CD4-positive, alpha-beta memory T cell (primary cell): Measurements from ENCODE around the gene RASEF. TPM values are rescaled to one million over a fixed set of nuclear protein-coding genes. Genes with fewer than 3 reads are reported as not detected.
"Not testable (repeated sequence)": the region's sequence is repeated elsewhere in the genome, so short reads cannot be mapped to it uniquely, and the experiment has no call there.

ENCODE experiments used
- CTCF ChIA-PET: fragments of 350-600 bp; sonication (Branson Sonifier 250); formaldehyde crosslinking; loops from one replicate; lab custom pipeline; 2021; ENCODE audit warnings: inconsistent platforms; ENCODE audit not compliant: partially characterized antibody; lab: Charles Lee
- POLR2A ChIA-PET: fragments of 350-600 bp; sonication (Branson Sonifier 250); formaldehyde crosslinking; loops from one replicate; lab custom pipeline; 2021; ENCODE audit not compliant: partially characterized antibody; lab: Charles Lee
- DNase-seq, 5 donors: peaks; one replicate each; pipeline versions ENCODE4 v3.0.0 to v3.0.0-alpha.2; 2020 to 2022; ENCODE audit warnings: mixed read lengths in 1 of 5
- H3K27ac ChIP-seq: one replicate; pipeline ENCODE4 v1.7.0; 2013; ENCODE audit warnings: low read depth, low read length
- H3K27me3 ChIP-seq: 2 replicates; pipeline ENCODE4 v1.7.0; 2013; ENCODE audit warnings: mild to moderate bottlenecking, low read length, moderate library complexity; ENCODE audit not compliant: insufficient read depth
- H3K36me3 ChIP-seq: 2 replicates; pipeline ENCODE4 v1.7.0; 2013; ENCODE audit warnings: mild to moderate bottlenecking, low read length, moderate library complexity; ENCODE audit not compliant: insufficient read depth
- H3K4me1 ChIP-seq: 2 replicates; pipeline ENCODE4 v1.7.0; 2013; ENCODE audit warnings: mild to moderate bottlenecking, low read length, moderate library complexity; ENCODE audit not compliant: insufficient read depth
- H3K4me3 ChIP-seq, 2 donors: one replicate each; pipeline ENCODE4 v1.7.0; 2013; ENCODE audit warnings: low read length in 2 of 2, mild to moderate bottlenecking in 1 of 2
- H3K9me3 ChIP-seq, 2 donors: one replicate each; pipeline ENCODE4 v1.7.0; 2013; ENCODE audit warnings: low read length in 2 of 2, control low read depth in 1 of 2; ENCODE audit not compliant: control insufficient read depth in 1 of 2
- H3K27ac Mint-ChIP-seq, 7 donors: one replicate each; pipeline ENCODE4 v1.8.0; 2020 to 2021; ENCODE audit warnings: mixed read lengths in 7 of 7, mild to moderate bottlenecking in 6 of 7, inconsistent platforms in 3 of 7, moderate library complexity in 3 of 7
- H3K27me3 Mint-ChIP-seq, 2 donors: one replicate each; pipeline ENCODE4 v1.8.0; 2020 to 2021; ENCODE audit warnings: mixed read lengths in 2 of 2
- H3K36me3 Mint-ChIP-seq, 2 donors: one replicate each; pipeline ENCODE4 v1.8.0; 2020 to 2021; ENCODE audit warnings: mixed read lengths in 2 of 2, inconsistent platforms in 1 of 2, mild to moderate bottlenecking in 1 of 2
- H3K4me1 Mint-ChIP-seq, 4 donors: one replicate each; pipeline ENCODE4 v1.8.0; 2020 to 2021; ENCODE audit warnings: mixed read lengths in 4 of 4, mild to moderate bottlenecking in 1 of 4
- H3K4me3 Mint-ChIP-seq, 8 donors: one replicate each; pipeline ENCODE4 v1.8.0; 2020 to 2021; ENCODE audit warnings: mixed read lengths in 8 of 8, mild to moderate bottlenecking in 7 of 8, moderate library complexity in 6 of 8, inconsistent platforms in 3 of 8
- H3K9me3 Mint-ChIP-seq, 8 donors: one replicate each; pipeline ENCODE4 v1.8.0; 2020 to 2021; ENCODE audit warnings: mixed read lengths in 8 of 8, mild to moderate bottlenecking in 5 of 8, inconsistent platforms in 3 of 8, moderate library complexity in 1 of 8
- intact Hi-C: fragments of 100-400 bp; cut with micrococcal nuclease; formaldehyde crosslinking; loops from one replicate; pipeline ENCODE4 v1.15.1; 2023
- polyA plus RNA-seq, 2 donors: library from polyadenylated mRNA; unstranded; fragments of 300-500 nt; fragmentation: Illumina TruSeq; gene quantifications; one replicate each; pipeline ENCODE4 v1.2.3, GENCODE V29; 2021
- total RNA-seq, 2 experiments: library from RNA; stranded (reverse); gene quantifications; one replicate each; pipeline ENCODE4 v1.2.3, GENCODE V29; 2021

RASEF gene
- total and polyA plus RNA-seq, 4 experiments from 2014 or later = not detected

DNA sequence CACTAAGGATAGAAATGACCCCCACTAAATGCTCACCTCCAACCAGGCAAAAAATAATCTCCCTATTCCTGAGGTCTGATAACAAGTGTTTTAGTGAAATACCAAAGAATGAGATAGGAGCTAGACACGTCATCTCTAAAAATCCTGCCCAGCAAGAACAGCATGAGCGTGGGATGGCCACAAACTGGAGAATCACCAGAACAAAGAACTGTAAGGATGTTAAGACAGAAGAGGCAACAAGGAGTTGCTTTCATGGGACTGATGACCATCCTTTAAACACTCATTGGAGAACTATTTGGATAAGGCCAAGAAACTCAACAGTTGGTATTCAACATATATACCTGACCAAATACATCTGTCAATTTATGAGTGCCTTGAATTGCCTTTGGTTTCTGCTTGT lies 113.7 kb downstream of the RASEF start:
- Mint-ChIP-seq H3K27ac (no peak overlapping the region), H3K4me1 (no peaks in the 10 kb centered on the region), H3K36me3 (no peaks in the 10 kb centered on the region), H3K27me3 (no peaks in the 10 kb centered on the region), H3K4me3 (no peak overlapping the region), H3K9me3 (peaks cover 0 to 2% (median 0%) of the 10 kb centered on the region in 8 donors)
- Histone ChIP-seq H3K36me3 (no peaks in the 10 kb centered on the region), H3K4me3 (no peak overlapping the region), H3K9me3 (no peaks in the 10 kb centered on the region), H3K4me1 (no peaks in the 10 kb centered on the region), H3K27ac (no peak overlapping the region), H3K27me3 (no peaks in the 10 kb centered on the region)
- CTCF ChIA-PET = no interaction called here
- POLR2A ChIA-PET = no interaction called here
- intact Hi-C loops = no loop called here
- no peak for DNase-seq

DNA sequence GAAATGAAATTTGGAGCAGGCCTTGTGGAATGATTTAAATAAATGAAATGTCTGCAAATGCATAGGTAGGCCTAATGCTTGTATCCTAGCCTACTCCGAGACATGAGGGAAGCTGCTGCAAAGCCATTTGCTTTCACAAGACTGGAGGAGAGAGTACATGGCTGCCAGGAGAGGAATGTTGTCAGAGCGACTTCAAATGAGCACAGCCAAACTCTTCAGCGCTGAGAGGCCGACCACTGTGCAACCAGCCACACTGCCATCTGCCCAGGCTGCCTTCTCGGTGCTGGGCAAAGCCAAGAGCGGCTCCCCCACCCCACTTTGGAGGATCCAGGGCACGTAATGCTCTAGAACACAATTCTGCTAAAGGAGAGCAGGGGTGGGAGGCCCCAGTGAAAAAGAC lies 122.6 kb downstream of the RASEF start:
- H3K36me3 Mint-ChIP-seq = no peaks in the 10 kb centered on the region
- Histone ChIP-seq H3K36me3 (no peaks in the 10 kb centered on the region), H3K27me3 (no peaks in the 10 kb centered on the region), H3K9me3 (no peaks in the 10 kb centered on the region), H3K4me3 (no peak overlapping the region), H3K4me1 (no peaks in the 10 kb centered on the region), H3K27ac (no peak overlapping the region)
- POLR2A ChIA-PET = no interaction called here
- CTCF ChIA-PET = no interaction called here
- no peaks in the 10 kb centered on the region for H3K4me1 Mint-ChIP-seq
- H3K9me3 Mint-ChIP-seq = peaks cover 0 to 5% (median under 1%) of the 10 kb centered on the region in 8 donors
- no peak overlapping the region for H3K4me3 Mint-ChIP-seq
- intact Hi-C loops = no loop called here
- DNase-seq = no peak
- no peak overlapping the region for H3K27ac Mint-ChIP-seq
- no peaks in the 10 kb centered on the region for H3K27me3 Mint-ChIP-seq

DNA sequence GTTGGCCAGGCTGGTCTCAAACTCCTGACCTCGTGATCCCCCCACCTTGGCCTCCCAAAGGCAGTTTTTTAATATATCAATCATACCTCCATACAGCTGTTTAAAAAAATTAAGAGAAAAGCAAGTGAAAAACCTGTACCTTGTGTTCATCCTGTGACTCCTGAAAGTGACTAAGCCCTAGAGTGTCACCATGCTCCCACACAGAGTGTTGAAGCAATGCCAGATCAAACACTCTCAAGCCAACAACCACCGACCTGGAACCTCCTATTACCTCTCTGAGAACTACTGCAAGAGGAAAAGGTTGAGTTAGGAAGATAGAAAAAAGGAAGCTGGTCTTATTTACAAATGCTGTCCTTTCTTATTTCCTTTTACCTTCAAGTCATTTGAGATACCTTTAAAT lies 123.5 kb downstream of the RASEF start:
- Mint-ChIP-seq H3K4me3 (no peak overlapping the region), H3K27me3 (no peaks in the 10 kb centered on the region), H3K27ac (no peak overlapping the region), H3K4me1 (no peaks in the 10 kb centered on the region), H3K36me3 (no peaks in the 10 kb centered on the region), H3K9me3 (peaks cover 0 to 5% (median under 1%) of the 10 kb centered on the region in 8 donors)
- Histone ChIP-seq H3K4me3 (no peak overlapping the region), H3K9me3 (no peaks in the 10 kb centered on the region), H3K27me3 (no peaks in the 10 kb centered on the region), H3K36me3 (no peaks in the 10 kb centered on the region), H3K27ac (no peak overlapping the region), H3K4me1 (no peaks in the 10 kb centered on the region)
- CTCF ChIA-PET = no interaction called here
- POLR2A ChIA-PET = no interaction called here
- intact Hi-C loops = no loop called here
- DNase-seq = no peak

DNA sequence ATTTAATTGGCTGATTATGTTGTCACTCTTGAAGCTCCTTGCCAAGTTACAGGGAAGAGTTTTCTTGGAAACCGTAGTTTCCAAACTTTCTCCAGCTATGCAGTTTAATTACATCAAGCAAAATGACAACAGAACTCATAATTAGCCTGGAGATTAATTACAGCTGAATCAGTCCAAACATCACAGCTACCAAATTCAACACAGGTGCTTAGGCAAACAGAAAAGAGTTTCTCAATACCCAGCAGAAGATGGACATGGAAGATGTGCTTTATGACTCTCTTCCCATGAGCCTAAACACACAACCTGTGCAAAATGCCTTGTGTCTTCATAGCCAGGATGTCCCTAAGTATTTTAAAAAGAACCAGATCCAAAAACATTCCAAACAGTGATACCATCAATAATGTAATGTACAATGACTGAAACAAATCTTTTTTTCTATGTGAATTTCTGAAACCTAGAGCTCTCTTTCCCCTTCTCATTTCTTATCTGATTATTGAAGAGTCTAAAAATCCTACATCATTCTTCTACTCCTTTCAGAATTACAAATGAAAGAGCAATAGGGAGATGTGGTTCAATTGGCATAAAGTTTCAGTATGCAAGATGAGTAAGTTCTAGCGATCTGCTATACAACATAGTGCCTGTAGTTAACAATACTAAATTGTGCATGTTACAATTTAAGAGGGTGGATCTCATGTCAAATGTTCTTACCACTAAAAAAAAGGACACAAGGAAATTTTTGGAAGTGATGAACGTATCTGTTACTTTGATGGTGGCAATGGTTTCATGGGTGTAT lies 124.3 kb downstream of the RASEF start:
- Mint-ChIP-seq H3K4me1 (no peaks in the 10 kb centered on the region), H3K9me3 (peaks cover 0 to 5% (median under 1%) of the 10 kb centered on the region in 8 donors), H3K27ac (no peak overlapping the region), H3K36me3 (no peaks in the 10 kb centered on the region), H3K4me3 (no peak overlapping the region), H3K27me3 (no peaks in the 10 kb centered on the region)
- H3K27ac ChIP-seq = no peak overlapping the region
- no peaks in the 10 kb centered on the region for H3K9me3 ChIP-seq
- intact Hi-C loops = no loop called here
- H3K4me3 ChIP-seq = no peak overlapping the region
- ChIA-PET POLR2A (no interaction called here), CTCF (interaction anchor here (1.6 kb wide), 1 partner anchor 10 kb away, joined by 3 read pairs; no protein-coding TSS in a partner anchor)
- H3K27me3 ChIP-seq = no peaks in the 10 kb centered on the region
- no peaks in the 10 kb centered on the region for H3K4me1 ChIP-seq
- no peak for DNase-seq
- no peaks in the 10 kb centered on the region for H3K36me3 ChIP-seq

DNA sequence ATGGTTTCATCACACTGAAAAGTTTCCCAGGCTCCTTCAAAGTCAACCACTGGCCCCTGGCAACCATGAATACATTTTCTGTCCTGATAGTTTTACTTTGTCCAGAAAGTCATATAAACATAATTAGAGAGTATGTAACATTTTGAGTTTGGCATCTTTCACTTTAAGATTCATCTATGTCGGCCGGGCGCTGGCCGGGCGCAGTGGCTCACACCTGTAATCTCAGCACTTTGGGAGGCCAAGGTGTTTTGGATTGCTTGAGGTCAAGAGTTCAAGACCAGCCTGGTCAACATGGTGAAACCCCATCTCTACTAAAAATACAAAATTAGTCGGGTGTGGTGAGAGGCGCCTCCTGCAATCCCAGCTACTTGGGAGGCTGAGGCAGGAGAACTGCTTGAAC lies 126.4 kb downstream of the RASEF start:
- intact Hi-C loops, H3K4me1 Mint-ChIP-seq, H3K36me3 ChIP-seq, CTCF ChIA-PET, H3K4me3 Mint-ChIP-seq, H3K27me3 Mint-ChIP-seq, POLR2A ChIA-PET, H3K4me3 ChIP-seq, H3K27ac Mint-ChIP-seq, H3K36me3 Mint-ChIP-seq, H3K9me3 ChIP-seq, H3K9me3 Mint-ChIP-seq, DNase-seq, H3K27me3 ChIP-seq, H3K4me1 ChIP-seq, H3K27ac ChIP-seq: not testable (repeated sequence)

DNA sequence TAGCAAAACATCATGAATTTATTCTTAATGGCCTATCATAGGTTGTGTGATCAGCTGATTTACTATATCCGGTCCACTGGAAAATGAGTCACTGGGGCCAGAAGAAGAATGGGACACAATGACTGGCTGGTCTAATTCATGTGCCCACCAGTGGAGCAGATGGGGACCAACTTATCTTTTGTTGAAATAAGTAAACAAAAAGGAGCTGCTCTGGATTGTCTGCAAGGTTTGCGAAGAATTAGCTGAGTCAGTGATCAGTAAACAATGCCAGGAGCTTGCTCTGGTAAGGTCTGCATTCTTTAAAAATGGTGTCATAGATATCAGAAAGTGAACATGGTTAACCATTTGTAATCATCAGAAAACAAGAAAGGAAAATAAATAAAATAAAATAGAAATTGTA lies 128.0 kb downstream of the RASEF start:
- H3K27ac Mint-ChIP-seq = no peak overlapping the region
- H3K4me3 ChIP-seq = no peak overlapping the region
- ChIA-PET CTCF (no interaction called here), POLR2A (no interaction called here)
- H3K27me3 ChIP-seq = no peaks in the 10 kb centered on the region
- H3K4me1 ChIP-seq = no peaks in the 10 kb centered on the region
- H3K36me3 Mint-ChIP-seq = no peaks in the 10 kb centered on the region
- H3K4me3 Mint-ChIP-seq = no peak overlapping the region
- H3K9me3 Mint-ChIP-seq = peaks cover 0 to 5% (median under 1%) of the 10 kb centered on the region in 8 donors
- H3K27ac ChIP-seq = no peak overlapping the region
- no peak for DNase-seq
- no peaks in the 10 kb centered on the region for H3K4me1 Mint-ChIP-seq
- no peaks in the 10 kb centered on the region for H3K27me3 Mint-ChIP-seq
- intact Hi-C loops = no loop called here
- H3K36me3 ChIP-seq = no peaks in the 10 kb centered on the region
- no peaks in the 10 kb centered on the region for H3K9me3 ChIP-seq

DNA sequence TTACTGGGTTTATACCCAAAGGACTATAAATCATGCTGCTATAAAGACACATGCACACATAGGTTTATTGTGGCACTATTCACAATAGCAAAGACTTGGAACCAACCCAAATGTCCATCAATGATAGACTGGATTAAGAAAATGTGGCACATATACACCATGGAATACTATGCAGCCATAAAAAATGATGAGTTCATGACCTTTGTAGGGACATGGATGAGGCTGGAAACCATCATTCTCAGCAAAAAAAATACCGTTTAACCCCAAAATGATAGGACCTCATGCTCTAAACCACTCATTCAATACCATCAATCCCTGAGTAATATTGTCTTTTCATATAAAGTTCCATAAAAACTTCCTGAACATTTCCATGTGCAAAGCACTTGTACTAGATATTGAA lies 128.9 kb downstream of the RASEF start:
- H3K36me3 Mint-ChIP-seq, H3K9me3 Mint-ChIP-seq, DNase-seq, H3K4me3 Mint-ChIP-seq, H3K27ac Mint-ChIP-seq, H3K36me3 ChIP-seq, H3K9me3 ChIP-seq, CTCF ChIA-PET, H3K27ac ChIP-seq, POLR2A ChIA-PET, H3K27me3 Mint-ChIP-seq, H3K4me1 Mint-ChIP-seq, H3K4me1 ChIP-seq, intact Hi-C loops, H3K4me3 ChIP-seq, H3K27me3 ChIP-seq: not testable (repeated sequence)
